Measurements from ENCODE around the gene ATP6V1E1.
"Not testable (repeated sequence)": the region's sequence is repeated elsewhere in the genome, so short reads cannot be mapped to it uniquely, and the experiment has no call there.

Gene ATP6V1E1

DNA sequence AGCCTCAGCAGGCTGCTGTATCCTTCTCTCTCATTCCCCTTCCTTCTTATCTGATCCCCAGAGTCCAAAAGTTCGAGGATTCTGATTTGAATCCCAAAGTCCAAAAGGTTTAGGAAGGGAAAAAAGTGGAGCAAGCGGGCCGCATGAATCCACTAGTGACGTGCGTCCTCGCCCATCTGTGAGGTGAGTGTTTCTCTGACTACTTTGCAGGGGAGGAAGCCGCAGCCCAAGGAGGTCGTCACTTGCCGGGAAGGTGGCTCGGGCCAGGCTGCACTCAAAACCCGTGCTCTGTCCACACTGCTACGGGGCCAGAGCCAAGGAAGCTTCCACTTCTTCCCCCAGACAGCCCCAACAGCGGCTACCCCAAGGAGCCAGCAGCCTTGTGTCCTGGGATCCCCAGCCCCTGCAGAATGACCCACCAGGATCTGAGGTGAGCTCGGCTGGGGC lies 49.0 kb downstream of the ATP6V1E1 start:
- no peak for DNase-seq

DNA sequence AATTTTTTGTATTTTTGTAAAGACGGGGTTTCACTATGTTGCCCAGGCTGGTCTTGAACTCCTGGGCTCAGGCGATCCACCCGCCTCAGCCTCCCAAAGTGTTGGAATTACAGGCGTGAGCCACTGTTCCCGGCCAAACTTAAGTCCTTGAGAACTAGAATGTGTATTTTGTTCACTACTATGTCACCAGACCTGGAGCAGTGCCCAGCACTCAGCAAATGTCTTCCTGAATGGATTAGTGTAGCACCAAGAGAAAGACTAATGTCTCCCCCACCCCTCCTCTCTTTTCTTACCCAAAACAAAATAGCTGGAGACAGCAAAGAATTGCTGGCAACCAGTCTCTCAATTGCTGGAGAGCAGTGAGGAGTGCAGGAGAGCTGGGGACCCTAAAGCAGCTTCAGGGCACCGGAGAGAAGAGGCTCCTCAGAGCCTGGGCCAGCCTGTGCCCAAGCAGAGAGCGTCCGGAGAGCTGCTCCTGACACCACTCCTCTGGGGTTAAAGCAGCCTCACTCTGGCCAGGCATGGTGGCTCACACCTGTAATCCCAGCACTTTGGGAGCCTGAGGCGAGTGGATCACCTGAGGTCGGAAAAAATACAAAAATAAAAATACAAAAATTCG lies 50.3 kb downstream of the ATP6V1E1 start:
- no peak for DNase-seq

DNA sequence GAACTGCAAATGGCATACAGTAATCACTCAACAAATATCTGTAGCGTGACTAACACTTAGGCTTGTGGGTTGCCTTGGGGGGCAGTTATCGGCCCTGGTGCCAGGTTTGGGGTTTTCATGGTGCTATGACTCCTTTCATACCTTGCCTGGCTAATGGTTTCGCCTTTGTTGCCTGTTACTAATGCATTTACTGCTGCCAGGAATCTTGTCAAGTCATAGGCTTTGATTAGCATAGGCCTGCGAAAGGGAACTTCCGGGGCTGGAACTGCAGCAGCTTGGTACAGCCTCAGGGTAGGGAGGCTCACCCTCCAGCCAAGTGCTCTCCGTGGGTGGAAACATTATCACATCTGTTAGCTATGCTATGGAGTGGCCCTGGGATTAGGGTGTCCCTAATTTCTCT lies 52.1 kb downstream of the ATP6V1E1 start:
- DNase-seq = no peak

- no peak for DNase-seq
Measured at GRCh38 chr22:17575681-17576080, 52.9 kb downstream of the ATP6V1E1 start.

DNA sequence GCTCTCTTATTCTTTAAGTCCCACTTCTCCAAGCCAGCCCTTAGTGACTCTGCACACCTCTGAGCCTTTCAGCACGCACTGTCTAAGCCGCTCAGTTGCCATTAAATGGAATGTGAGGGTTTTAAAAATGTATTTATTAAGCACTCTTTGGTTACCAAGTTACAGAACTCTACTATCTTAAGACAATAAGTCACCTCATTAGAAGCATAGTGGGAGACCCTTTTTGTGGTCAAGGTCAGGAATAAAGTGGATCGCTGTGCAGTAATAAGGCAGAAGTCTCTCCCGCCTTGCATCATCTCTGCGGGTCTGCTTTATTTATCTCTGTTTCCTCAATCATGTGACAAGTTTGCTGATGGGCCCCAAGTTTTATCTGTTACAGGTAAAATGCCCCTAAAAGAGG lies 53.4 kb downstream of the ATP6V1E1 start:
- DNase-seq = no peak

- DNase-seq = no peak
Measured at GRCh38 chr22:17570851-17571631, 57.5 kb downstream of the ATP6V1E1 start.

DNA sequence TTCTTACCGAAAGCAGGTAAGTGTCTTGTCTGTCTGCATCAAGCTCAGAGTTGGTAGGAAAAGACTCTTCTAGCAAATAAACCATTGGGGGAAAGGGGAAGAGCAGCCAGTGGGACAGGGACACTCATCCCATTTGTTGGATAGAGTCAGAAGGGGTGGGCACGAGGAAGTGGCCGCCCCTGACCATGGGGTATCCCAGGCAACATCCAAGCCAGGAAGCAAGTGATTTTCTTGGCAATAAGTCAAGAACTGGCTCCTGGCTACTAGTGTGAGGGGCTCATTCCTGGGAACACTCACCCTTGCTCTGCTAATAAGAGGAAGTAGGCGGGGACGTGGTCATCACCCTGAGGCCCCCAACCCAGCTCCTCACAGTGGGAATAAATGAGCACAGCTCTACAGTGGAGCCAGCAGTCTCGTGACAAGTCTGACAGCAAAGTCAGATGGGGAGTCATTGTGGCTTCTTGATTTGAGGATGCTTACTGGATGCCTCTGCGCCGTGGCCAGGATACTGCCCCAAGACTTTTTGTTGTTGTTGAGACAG lies 58.5 kb downstream of the ATP6V1E1 start:
- DNase-seq = no peak

GRCh38 chr22:17566776-17567175 lies 61.8 kb downstream of the ATP6V1E1 start:
- no peak for DNase-seq

GRCh38 chr22:17566016-17566687 lies 62.4 kb downstream of the ATP6V1E1 start:
- DNase-seq = not testable (repeated sequence)

GRCh38 chr22:17563936-17564391 lies 64.6 kb downstream of the ATP6V1E1 start:
- no peak for DNase-seq

- no peak for DNase-seq
Measured at GRCh38 chr22:17562906-17563870, 65.4 kb downstream of the ATP6V1E1 start, which contains the start of gene SLC25A18. SLC25A18 (plus strand) TSS chr22:17563498; CDS start chr22:17579945, 16,447 bp downstream.

DNA sequence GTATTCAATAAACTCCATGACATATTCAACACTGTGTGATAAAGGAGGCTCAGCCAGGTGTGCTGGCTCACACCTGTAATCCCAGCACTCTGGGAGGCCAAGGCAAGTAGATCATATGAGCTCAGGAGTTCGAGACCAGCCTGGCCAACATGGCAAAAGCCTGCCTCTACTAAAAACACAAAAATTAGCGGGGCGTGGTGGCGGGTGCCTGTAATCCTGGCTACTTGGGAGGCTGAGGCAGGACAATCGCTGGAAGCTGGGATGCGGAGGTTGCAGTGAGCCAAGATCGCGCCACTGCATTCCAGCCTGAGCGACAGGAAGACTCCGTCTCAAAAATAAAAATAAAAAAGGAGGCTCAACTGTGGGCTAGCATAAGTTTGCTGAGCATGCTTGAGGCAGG lies 69.4 kb downstream of the ATP6V1E1 start:
- DNase-seq = no peak

GRCh38 chr22:17554814-17555213 lies 73.7 kb downstream of the ATP6V1E1 start:
- no peak for DNase-seq

DNA sequence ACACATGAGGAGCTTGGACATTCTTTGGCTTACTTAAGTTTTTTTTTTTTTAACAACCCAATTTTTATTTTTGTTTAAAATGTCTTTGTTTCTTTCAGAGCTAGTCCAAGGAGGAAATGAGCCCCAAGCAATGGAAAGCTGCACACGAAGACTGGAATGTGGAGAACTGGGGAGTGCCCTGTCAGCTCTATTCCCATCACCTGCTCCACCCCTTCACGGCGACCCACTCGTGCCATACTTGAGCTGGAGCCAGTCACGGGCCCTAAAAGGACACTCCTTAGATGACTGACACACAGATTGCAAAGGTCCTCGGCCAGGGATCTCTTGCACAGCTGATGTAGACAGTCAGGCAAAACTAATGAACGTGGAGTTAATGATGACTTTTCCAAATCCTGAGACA lies 75.8 kb downstream of the ATP6V1E1 start:
- no peak for DNase-seq

- DNase-seq = no peak
Measured at GRCh38 chr22:17549655-17550054, 78.9 kb downstream of the ATP6V1E1 start.

DNA sequence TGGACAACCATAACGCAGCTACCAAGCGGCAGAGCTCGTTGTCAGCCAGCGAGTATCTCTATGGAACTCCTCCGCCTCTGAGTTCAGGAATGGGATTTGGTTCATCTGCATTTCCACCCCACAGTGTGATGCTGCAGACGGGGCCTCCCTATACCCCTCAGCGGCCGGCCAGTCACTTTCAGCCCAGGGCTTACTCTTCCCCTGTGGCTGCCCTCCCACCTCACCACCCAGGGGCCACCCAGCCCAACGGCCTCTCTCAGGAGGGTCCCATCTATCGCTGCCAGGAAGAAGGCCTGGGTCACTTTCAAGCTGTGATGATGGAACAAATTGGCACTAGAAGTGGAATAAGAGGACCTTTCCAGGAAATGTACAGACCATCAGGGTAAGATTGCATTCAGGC lies 79.4 kb downstream of the ATP6V1E1 start:
- DNase-seq = no peak

GRCh38 chr22:17548756-17549035 lies 79.9 kb downstream of the ATP6V1E1 start:
- no peak for DNase-seq

DNA sequence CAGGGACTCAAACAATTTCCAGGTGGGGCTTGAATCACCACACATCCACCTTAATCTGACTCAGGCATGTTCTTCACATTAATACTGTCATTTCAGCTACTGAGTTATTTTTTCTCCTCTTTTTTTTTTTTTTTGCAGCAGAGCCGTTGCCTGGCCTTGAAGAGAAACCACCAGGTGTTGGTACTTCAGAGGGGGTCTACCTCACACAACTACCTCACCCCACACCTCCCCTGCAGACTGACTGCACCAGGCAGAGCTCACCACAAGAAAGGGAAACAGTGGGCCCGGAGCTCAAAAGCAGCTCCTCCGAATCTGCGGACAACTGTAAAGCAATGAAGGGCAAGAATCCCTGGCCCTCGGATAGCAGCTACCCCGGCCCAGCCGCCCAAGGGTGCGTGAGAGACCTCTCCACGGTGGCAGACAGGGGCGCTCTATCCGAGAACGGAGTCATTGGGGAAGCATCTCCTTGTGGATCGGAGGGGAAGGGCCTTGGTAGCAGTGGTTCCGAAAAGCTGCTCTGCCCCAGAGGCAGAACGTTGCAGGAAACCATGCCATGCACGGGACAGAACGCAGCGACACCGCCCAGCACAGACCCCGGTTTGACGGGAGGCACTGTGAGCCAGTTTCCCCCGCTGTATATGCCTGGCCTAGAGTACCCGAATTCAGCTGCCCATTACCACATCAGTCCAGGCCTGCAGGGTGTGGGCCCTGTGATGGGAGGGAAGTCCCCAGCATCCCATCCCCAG lies 80.4 kb downstream of the ATP6V1E1 start:
- no peak for DNase-seq

DNA sequence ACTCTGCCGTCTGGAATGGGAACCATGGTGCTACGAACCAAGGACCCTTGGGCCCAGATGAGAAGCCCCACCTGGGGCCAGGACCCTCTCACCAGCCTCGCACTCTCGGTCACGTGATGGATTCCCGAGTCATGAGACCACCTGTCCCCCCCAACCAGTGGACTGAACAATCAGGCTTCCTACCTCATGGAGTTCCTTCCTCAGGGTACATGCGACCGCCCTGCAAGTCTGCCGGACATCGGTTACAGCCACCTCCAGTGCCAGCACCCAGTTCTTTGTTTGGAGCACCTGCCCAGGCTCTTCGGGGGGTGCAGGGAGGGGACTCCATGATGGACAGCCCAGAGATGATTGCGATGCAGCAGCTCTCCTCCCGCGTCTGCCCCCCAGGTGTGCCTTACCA lies 86.1 kb downstream of the ATP6V1E1 start:
- no peak for DNase-seq
